Measurements from ENCODE around the gene PRKCG. TPM values are rescaled to one million over a fixed set of nuclear protein-coding genes. Genes with fewer than 3 reads are reported as not detected.
"Not testable (repeated sequence)": the region's sequence is repeated elsewhere in the genome, so short reads cannot be mapped to it uniquely, and the experiment has no call there.

Gene PRKCG
- polyA plus RNA-seq, 1 experiment, result not detected

- Histone ChIP-seq H3K4me3 (ENCODE audit: low read depth, low read length) (no peak overlapping the region), H3K36me3 (ENCODE audit: control insufficient read depth, insufficient read depth, low read length) (no peaks in the 10 kb centered on the region), H3K27me3 (ENCODE audit: control insufficient read depth, insufficient read depth, low read length) (peaks cover 4% of the 10 kb centered on the region)
- CTCF ChIA-PET, result no interaction called here
- DNase-seq (ENCODE audit: low read depth), result no peak
- POLR2A ChIA-PET, result no interaction called here
- no peak for TF ChIP-seq CTCF (IDR thresholded peaks at IDR 0.05; ENCODE audit: insufficient read depth, low read depth, low read length)
Observed at GRCh38 chr19:53944416-53944815, 62.4 kb downstream of the PRKCG start.

- no peak for DNase-seq (ENCODE audit: low read depth)
- no peak overlapping the region for H3K4me3 ChIP-seq (ENCODE audit: low read depth, low read length)
- TF ChIP-seq CTCF (IDR thresholded peaks at IDR 0.05; ENCODE audit: insufficient read depth, low read depth, low read length), result no peak
- no peaks in the 10 kb centered on the region for H3K36me3 ChIP-seq (ENCODE audit: control insufficient read depth, insufficient read depth, low read length)
- ChIA-PET CTCF (interaction anchor here (0.7 kb wide), 1 partner anchor 79 kb away, joined by 3 read pairs; no protein-coding TSS in a partner anchor), POLR2A (no interaction called here)
- H3K27me3 ChIP-seq (ENCODE audit: control insufficient read depth, insufficient read depth, low read length), result peaks cover 4% of the 10 kb centered on the region
Observed at GRCh38 chr19:53944933-53945332, 62.9 kb downstream of the PRKCG start.

- ChIA-PET POLR2A (no interaction called here), CTCF (interaction anchor here (0.7 kb wide), 1 partner anchor 79 kb away, joined by 3 read pairs; no protein-coding TSS in a partner anchor)
- no peaks in the 10 kb centered on the region for H3K36me3 ChIP-seq (ENCODE audit: control insufficient read depth, insufficient read depth, low read length)
- no peak for DNase-seq (ENCODE audit: low read depth)
- no peak for TF ChIP-seq CTCF (IDR thresholded peaks at IDR 0.05; ENCODE audit: insufficient read depth, low read depth, low read length)
- peaks cover 4% of the 10 kb centered on the region for H3K27me3 ChIP-seq (ENCODE audit: control insufficient read depth, insufficient read depth, low read length)
- no peak overlapping the region for H3K4me3 ChIP-seq (ENCODE audit: low read depth, low read length)
Observed at GRCh38 chr19:53945441-53945840, 63.4 kb downstream of the PRKCG start.

- ChIA-PET POLR2A (no interaction called here), CTCF (no interaction called here)
- TF ChIP-seq CTCF (IDR thresholded peaks at IDR 0.05; ENCODE audit: insufficient read depth, low read depth, low read length), result no peak
- Histone ChIP-seq H3K36me3 (ENCODE audit: control insufficient read depth, insufficient read depth, low read length) (no peaks in the 10 kb centered on the region), H3K4me3 (ENCODE audit: low read depth, low read length) (no peak overlapping the region), H3K27me3 (ENCODE audit: control insufficient read depth, insufficient read depth, low read length) (peaks cover 4% of the 10 kb centered on the region)
- DNase-seq (ENCODE audit: low read depth), result no peak
Observed at GRCh38 chr19:53945998-53946397, 64.0 kb downstream of the PRKCG start.

- Histone ChIP-seq H3K27me3 (ENCODE audit: control insufficient read depth, insufficient read depth, low read length) (peaks cover 2% of the 10 kb centered on the region; the same call in 1 of the 2 replicates), H3K4me3 (ENCODE audit: low read depth, low read length) (no peak overlapping the region), H3K36me3 (ENCODE audit: control insufficient read depth, insufficient read depth, low read length) (no peaks in the 10 kb centered on the region)
- TF ChIP-seq CTCF (IDR thresholded peaks at IDR 0.05; ENCODE audit: insufficient read depth, low read depth, low read length), result no peak
- DNase-seq (ENCODE audit: low read depth), result no peak
- POLR2A ChIA-PET, result no interaction called here
- CTCF ChIA-PET, result interaction anchor here (0.6 to 1.9 kb wide), 4 partner anchors 9 to 143 kb away, joined by 3 to 6 read pairs (median 4); no protein-coding TSS in a partner anchor
Observed at GRCh38 chr19:53947624-53948023, 65.6 kb downstream of the PRKCG start.

GRCh38 chr19:53948611-53949010 is 66.6 kb downstream of the PRKCG start:
- CTCF ChIA-PET, result interaction anchor here (1.3 kb wide), 1 partner anchor 10 kb away, joined by 3 read pairs; no protein-coding TSS in a partner anchor
- H3K36me3 ChIP-seq (ENCODE audit: control insufficient read depth, insufficient read depth, low read length); H3K4me3 ChIP-seq (ENCODE audit: low read depth, low read length); DNase-seq (ENCODE audit: low read depth); POLR2A ChIA-PET; H3K27me3 ChIP-seq (ENCODE audit: control insufficient read depth, insufficient read depth, low read length): not testable (repeated sequence)
